ENCODE results near the gene TMC7.
A peak's percentile ranks its signal among the peaks of the same experiment; 100 is the strongest.
"Not testable (repeated sequence)": the region's sequence is repeated elsewhere in the genome, so short reads cannot be mapped to it uniquely, and the experiment has no call there.

The TMC7 gene

GRCh38 chr16:18983565-18984434 lies at the start of gene TMC7:
TSS of gene TMC7 (plus strand) at chr16:18983934. CDS start at chr16:18984064, 130 bp downstream.
- H3K4me3 Mint-ChIP-seq = peak within 1 kb of the TSS; percentile 44
- no peaks in the 10 kb centered on the region for H3K9me3 Mint-ChIP-seq
- H3K27ac Mint-ChIP-seq = no peak within 1 kb of the TSS
- peaks cover 2% of the 10 kb centered on the region for H3K4me1 Mint-ChIP-seq (ENCODE audit: low read depth)
- peaks cover 42% of the 10 kb centered on the region for H3K27me3 Mint-ChIP-seq (ENCODE audit: low read depth)
- H3K36me3 Mint-ChIP-seq (ENCODE audit: low read depth) = no peaks in the 10 kb centered on the region
- no peak for DNase-seq (ENCODE audit: low spot score)

DNA sequence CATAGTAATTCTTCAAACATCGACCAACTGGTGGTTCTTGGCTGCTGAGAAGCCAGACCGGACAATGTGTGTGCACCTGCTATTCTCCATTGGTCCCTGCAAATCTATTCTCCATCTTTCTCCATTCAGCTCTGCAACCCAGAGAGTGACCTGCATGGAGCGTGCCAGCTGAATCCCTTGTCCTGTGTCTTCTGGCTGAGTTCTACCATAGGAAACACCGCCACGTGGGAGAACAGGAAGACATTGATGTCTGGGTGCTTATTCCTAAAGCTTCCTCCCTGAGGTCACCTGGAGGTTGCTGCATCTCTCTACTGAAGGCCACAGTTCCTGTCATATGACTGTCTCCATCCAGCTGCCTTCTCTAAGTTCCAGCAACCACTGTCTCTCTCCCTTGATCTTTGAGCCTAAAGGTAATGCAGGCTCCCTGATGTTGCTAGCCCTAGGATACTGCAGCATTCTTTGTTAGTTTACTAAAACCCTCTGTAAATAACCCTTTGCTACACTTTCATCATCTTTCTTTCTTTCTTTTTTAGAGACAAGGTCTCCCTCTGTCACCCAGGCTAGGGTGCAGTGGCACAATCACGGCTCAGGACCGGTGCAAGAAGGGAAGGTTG lies 46.9 kb upstream of the TMC7 start:
- Mint-ChIP-seq H3K36me3 (ENCODE audit: low read depth) (no peaks in the 10 kb centered on the region), H3K27ac (no peak overlapping the region)

GRCh38 chr16:18937390-18937789 lies 46.3 kb upstream of the TMC7 start:
- H3K4me3 Mint-ChIP-seq = no peak overlapping the region
- DNase-seq (ENCODE audit: low spot score) = no peak
- peaks cover 4% of the 10 kb centered on the region for H3K27me3 Mint-ChIP-seq (ENCODE audit: low read depth)
- no peaks in the 10 kb centered on the region for H3K9me3 Mint-ChIP-seq
- H3K36me3 Mint-ChIP-seq (ENCODE audit: low read depth) = no peaks in the 10 kb centered on the region
- no peak overlapping the region for H3K27ac Mint-ChIP-seq
- H3K4me1 Mint-ChIP-seq (ENCODE audit: low read depth) = peaks cover 16% of the 10 kb centered on the region

More for the DNA sequence above, 46.9 kb upstream of the TMC7 start:
- H3K27me3 Mint-ChIP-seq (ENCODE audit: low read depth) = peaks cover 6% of the 10 kb centered on the region
- DNase-seq (ENCODE audit: low spot score) = no peak
- H3K9me3 Mint-ChIP-seq = no peaks in the 10 kb centered on the region
- H3K4me1 Mint-ChIP-seq (ENCODE audit: low read depth) = peaks cover 16% of the 10 kb centered on the region
- no peak overlapping the region for H3K4me3 Mint-ChIP-seq

GRCh38 chr16:18938986-18939385 lies 44.7 kb upstream of the TMC7 start:
- Mint-ChIP-seq H3K27me3 (ENCODE audit: low read depth) (no peaks in the 10 kb centered on the region), H3K4me3 (no peak overlapping the region), H3K9me3 (no peaks in the 10 kb centered on the region), H3K36me3 (ENCODE audit: low read depth) (no peaks in the 10 kb centered on the region), H3K27ac (no peak overlapping the region), H3K4me1 (ENCODE audit: low read depth) (peaks cover 16% of the 10 kb centered on the region)
- DNase-seq (ENCODE audit: low spot score) = no peak

DNA sequence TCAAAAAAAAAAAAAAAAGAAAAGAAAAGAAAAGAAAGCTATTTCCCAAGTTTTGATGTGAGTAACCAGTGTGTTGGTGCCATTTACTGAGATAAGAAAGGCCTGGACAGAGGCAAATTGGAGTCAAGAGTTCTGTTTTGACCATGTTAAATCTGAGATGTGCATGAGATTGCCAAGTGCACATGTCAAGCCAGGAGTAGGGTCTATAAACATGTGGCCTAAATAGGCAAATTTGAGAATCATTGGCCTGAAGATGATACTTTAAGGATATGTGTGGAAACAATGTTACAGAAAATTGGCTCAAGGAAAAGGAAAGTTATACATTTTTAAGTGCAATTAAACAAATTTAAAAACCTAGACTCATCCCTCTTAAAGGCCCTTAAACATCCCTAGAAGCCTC lies 42.3 kb upstream of the TMC7 start:
- Mint-ChIP-seq H3K4me3 (no peak overlapping the region), H3K9me3 (no peaks in the 10 kb centered on the region), H3K36me3 (ENCODE audit: low read depth) (no peaks in the 10 kb centered on the region), H3K4me1 (ENCODE audit: low read depth) (peaks cover 31% of the 10 kb centered on the region), H3K27me3 (ENCODE audit: low read depth) (peaks cover 3% of the 10 kb centered on the region), H3K27ac (no peak overlapping the region)
- no peak for DNase-seq (ENCODE audit: low spot score)

DNA sequence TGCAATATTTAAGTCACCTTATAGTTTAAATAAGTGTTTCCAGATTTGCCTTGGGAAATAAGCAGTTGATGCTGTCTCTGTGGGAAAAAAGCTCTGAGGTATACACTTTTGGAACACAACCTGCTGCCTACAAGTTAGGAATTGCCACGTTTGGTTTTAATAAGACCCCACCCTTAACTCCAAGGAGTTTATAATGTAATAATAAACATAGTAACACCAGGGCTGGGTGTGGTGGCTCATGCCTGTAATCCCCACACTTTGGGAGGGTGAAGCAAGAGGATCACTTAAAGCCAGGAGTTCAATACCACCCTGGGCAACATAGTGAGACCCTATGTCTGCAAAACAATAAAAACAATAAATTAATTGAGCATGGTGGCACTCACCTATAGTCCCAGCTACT lies 41.7 kb upstream of the TMC7 start:
- Mint-ChIP-seq H3K4me1 (ENCODE audit: low read depth) (peaks cover 28% of the 10 kb centered on the region), H3K36me3 (ENCODE audit: low read depth) (no peaks in the 10 kb centered on the region), H3K27me3 (ENCODE audit: low read depth) (peaks cover 3% of the 10 kb centered on the region), H3K9me3 (no peaks in the 10 kb centered on the region), H3K4me3 (no peak overlapping the region), H3K27ac (no peak overlapping the region)
- no peak for DNase-seq (ENCODE audit: low spot score)

GRCh38 chr16:18943414-18943813 lies 40.3 kb upstream of the TMC7 start:
- no peaks in the 10 kb centered on the region for H3K36me3 Mint-ChIP-seq (ENCODE audit: low read depth)
- no peak overlapping the region for H3K27ac Mint-ChIP-seq
- peaks cover 25% of the 10 kb centered on the region for H3K4me1 Mint-ChIP-seq (ENCODE audit: low read depth)
- no peak for DNase-seq (ENCODE audit: low spot score)
- no peak overlapping the region for H3K4me3 Mint-ChIP-seq
- peaks cover 3% of the 10 kb centered on the region for H3K27me3 Mint-ChIP-seq (ENCODE audit: low read depth)
- no peaks in the 10 kb centered on the region for H3K9me3 Mint-ChIP-seq

DNA sequence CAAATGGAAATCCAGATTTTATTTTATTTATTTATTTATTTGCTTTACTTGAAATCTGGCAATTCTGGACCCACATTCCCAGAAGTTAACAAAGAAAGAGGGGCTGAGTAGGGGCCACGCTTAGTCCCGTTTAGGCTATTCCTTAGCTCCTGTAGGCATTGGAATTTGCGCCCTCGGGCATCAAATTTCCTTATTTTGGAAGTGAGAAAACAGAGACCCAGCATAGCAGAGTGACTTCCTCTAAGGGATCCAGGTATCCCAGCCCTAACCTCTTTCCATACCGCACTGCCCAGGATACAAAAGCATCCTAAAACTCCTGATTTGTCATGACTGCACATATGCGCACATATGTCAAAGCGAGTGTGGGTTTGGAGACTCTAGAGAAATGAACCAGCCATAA lies 38.5 kb upstream of the TMC7 start:
- peaks cover 22% of the 10 kb centered on the region for H3K4me1 Mint-ChIP-seq (ENCODE audit: low read depth)

GRCh38 chr16:18948372-18949020 lies 35.2 kb upstream of the TMC7 start:
- Mint-ChIP-seq H3K4me1 (ENCODE audit: low read depth) (peaks cover 27% of the 10 kb centered on the region), H3K27me3 (ENCODE audit: low read depth) (peaks cover 3% of the 10 kb centered on the region), H3K27ac (no peak overlapping the region), H3K4me3 (no peak overlapping the region), H3K36me3 (ENCODE audit: low read depth) (no peaks in the 10 kb centered on the region), H3K9me3 (no peaks in the 10 kb centered on the region)
- DNase-seq (ENCODE audit: low spot score) = no peak

More for the DNA sequence above, 38.5 kb upstream of the TMC7 start:
- DNase-seq (ENCODE audit: low spot score) = no peak
- peaks cover 3% of the 10 kb centered on the region for H3K27me3 Mint-ChIP-seq (ENCODE audit: low read depth)
- no peaks in the 10 kb centered on the region for H3K9me3 Mint-ChIP-seq
- no peaks in the 10 kb centered on the region for H3K36me3 Mint-ChIP-seq (ENCODE audit: low read depth)
- peak overlapping the region; percentile 73 for H3K27ac Mint-ChIP-seq
- no peak overlapping the region for H3K4me3 Mint-ChIP-seq

DNA sequence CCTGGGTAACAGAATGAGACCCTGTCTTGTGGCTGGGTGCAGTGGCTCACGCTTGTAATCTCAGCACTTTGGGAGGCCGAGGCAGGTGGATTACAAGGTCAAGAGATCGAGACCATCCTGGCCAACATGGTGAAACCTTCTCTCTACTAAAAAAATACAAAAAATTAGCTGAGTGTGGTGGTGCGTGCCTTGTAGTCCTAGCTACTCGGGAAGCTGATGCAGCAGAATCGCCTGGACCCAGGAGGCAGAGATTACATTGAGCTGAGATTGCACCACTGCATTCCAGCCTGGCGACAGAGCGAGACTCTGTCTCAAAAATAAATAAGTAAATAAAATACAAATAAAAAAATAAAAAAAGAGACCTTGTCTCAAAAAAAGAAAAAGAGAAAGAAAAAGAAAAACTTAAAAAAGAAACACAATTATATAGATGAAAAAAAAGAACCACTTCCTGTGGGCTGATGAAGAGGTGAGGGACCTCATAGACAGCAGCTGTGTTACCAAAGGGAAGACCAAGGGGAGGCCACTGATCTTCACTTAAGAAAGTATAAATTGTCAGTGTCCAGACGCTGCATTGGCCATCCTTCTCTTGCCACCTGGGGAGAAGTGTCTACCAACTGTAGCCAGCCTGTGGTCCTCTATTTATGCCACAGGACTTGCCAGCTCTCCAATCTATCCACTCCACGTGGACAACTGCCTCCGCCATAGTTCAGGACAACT lies 33.1 kb upstream of the TMC7 start:
- no peak for DNase-seq (ENCODE audit: low spot score)
- peaks cover 2% of the 10 kb centered on the region for H3K27me3 Mint-ChIP-seq (ENCODE audit: low read depth)
- H3K27ac Mint-ChIP-seq = peak overlapping the region; percentile 41
- no peaks in the 10 kb centered on the region for H3K9me3 Mint-ChIP-seq
- H3K36me3 Mint-ChIP-seq (ENCODE audit: low read depth) = no peaks in the 10 kb centered on the region
- peak overlapping the region; percentile 29 for H3K4me3 Mint-ChIP-seq
- H3K4me1 Mint-ChIP-seq (ENCODE audit: low read depth) = peaks cover 19% of the 10 kb centered on the region

DNA sequence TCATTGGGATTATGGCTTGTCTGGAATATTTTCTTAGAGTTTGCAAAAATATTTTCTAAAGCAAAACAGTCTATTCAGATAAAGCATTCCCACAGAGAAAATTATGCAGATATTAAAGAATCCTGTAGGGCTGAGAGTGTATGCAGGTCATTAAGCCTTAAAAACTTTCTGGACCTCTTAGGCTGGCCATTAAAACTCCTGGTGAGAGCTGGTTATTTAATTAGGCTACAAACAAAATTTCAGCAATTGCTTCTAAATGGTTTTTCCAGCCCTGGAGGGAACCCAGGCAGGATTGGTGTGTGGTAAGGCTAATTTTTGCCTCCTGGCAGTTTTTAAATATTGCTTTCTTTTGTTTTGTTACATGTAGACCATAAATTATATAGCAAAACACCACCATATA lies 30.2 kb upstream of the TMC7 start:
- Mint-ChIP-seq H3K36me3 (ENCODE audit: low read depth) (no peaks in the 10 kb centered on the region), H3K9me3 (no peaks in the 10 kb centered on the region), H3K27me3 (ENCODE audit: low read depth) (peaks cover 4% of the 10 kb centered on the region), H3K4me3 (no peak overlapping the region), H3K27ac (no peak overlapping the region), H3K4me1 (ENCODE audit: low read depth) (peaks cover 12% of the 10 kb centered on the region)
- no peak for DNase-seq (ENCODE audit: low spot score)

- not testable (repeated sequence) for DNase-seq (ENCODE audit: low spot score); H3K36me3 Mint-ChIP-seq (ENCODE audit: low read depth); H3K9me3 Mint-ChIP-seq; H3K27me3 Mint-ChIP-seq (ENCODE audit: low read depth); H3K27ac Mint-ChIP-seq
- Mint-ChIP-seq H3K4me3 (peak overlapping the region; percentile 61), H3K4me1 (ENCODE audit: low read depth) (peaks cover 11% of the 10 kb centered on the region)
Observed at GRCh38 chr16:18955874-18956580, 27.7 kb upstream of the TMC7 start.

DNA sequence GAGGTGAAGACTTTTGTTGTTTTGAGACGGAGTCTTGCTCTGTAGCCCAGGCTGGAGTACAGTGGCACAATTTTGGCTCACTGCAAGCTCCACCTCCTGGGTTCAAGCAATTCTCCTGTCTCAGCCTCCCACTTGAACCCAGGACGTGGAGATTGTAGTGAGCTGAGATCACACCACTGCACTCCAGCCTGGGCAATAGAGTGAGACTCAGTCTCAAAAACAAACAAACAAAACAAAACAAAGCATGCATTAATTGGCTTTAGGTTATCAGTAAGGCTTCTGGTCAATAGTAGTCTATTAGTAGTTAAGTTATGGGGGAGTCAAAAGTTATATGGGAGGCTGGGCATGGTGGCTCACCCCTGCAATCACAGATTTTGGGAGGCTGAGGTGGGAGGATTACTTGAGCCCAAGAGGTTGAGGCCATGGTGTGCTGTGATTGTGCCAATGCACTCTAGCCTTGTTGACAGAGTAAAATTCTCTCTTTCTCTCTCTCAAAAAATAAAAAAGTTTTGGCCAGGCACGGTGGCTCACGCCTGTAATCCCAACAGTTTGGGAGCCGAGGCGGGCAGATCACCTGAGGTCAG lies 27.0 kb upstream of the TMC7 start:
- H3K27ac Mint-ChIP-seq; H3K4me1 Mint-ChIP-seq (ENCODE audit: low read depth): not testable (repeated sequence)

More for the DNA sequence above, 27.0 kb upstream of the TMC7 start:
- H3K9me3 Mint-ChIP-seq; H3K36me3 Mint-ChIP-seq (ENCODE audit: low read depth); H3K27me3 Mint-ChIP-seq (ENCODE audit: low read depth); DNase-seq (ENCODE audit: low spot score): not testable (repeated sequence)
- peak overlapping the region; percentile 61 for H3K4me3 Mint-ChIP-seq

All from T-helper 2 cell treated with Interferon-gamma antibody and Interleukin-4, amounts not matched to agents 5 μg/mL and 100 μg/mL, for 36 hours (primary cell).